Activated naive CD8-positive, alpha-beta T cell treated with anti-CD3 and anti-CD28 coated beads, Interleukin-2, amount 50 U/mL, for 24 hours (primary cell): Measurements from ENCODE around the gene URGCP.
A peak's percentile ranks its signal among the peaks of the same experiment; 100 is the strongest.

Experiments
- ATAC-seq: fragments of 150-1000 bp; cut with Tn5 transposase; one replicate; pipeline ENCODE4 v1.10.0; 2021
- DNase-seq: peaks from one replicate; pipeline ENCODE4 v3.0.0; 2021
- H3K27ac Mint-ChIP-seq: one replicate; pipeline ENCODE4 v1.8.0; 2021; ENCODE audit warnings: mild to moderate bottlenecking, mixed read lengths
- H3K27me3 Mint-ChIP-seq: one replicate; pipeline ENCODE4 v1.8.0; 2021; ENCODE audit warnings: mixed read lengths
- H3K36me3 Mint-ChIP-seq: one replicate; pipeline ENCODE4 v1.8.0; 2021; ENCODE audit warnings: low read depth, mixed read lengths
- H3K4me1 Mint-ChIP-seq: one replicate; pipeline ENCODE4 v1.8.0; 2021; ENCODE audit warnings: mixed read lengths
- H3K4me3 Mint-ChIP-seq: one replicate; pipeline ENCODE4 v1.8.0; 2021; ENCODE audit warnings: mild to moderate bottlenecking, moderate library complexity, mixed read lengths
- H3K9me3 Mint-ChIP-seq: one replicate; pipeline ENCODE4 v1.8.0; 2021; ENCODE audit warnings: mixed read lengths

Gene URGCP

DNA sequence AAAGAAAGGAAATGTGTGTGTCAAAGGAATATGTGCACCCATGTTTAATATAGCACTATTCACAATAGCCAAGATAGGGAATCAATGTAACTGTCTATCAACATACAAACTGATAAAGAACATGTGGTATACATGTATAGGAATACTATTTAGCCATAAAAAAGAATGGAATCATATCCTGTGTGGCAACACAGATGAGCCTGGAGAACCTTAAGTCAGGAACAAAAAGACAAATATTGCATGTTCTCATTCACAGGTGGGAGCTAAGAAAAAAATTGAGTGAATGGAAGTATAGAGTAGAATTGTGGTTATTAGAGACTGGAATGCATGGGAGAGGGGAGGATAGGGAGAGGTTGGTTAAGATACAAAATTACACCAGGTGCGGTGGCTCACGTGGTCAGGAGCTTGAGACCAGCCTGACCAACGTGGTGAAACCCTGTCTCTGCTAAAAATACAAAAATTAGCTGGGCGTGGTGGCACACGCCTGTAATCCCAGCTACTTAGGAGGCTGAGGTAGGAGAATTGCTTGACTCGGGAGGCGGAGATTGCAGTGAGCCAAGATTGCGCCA lies 10.5 kb downstream of the URGCP start:
- DNase-seq (no peak), ATAC-seq (no peak)
- no peak overlapping the region for H3K4me3 Mint-ChIP-seq
- H3K27me3 Mint-ChIP-seq = no peaks in the 10 kb centered on the region
- no peaks in the 10 kb centered on the region for H3K9me3 Mint-ChIP-seq
- no peak overlapping the region for H3K27ac Mint-ChIP-seq
- peaks cover 16% of the 10 kb centered on the region for H3K4me1 Mint-ChIP-seq
- H3K36me3 Mint-ChIP-seq = peaks cover 8% of the 10 kb centered on the region

DNA sequence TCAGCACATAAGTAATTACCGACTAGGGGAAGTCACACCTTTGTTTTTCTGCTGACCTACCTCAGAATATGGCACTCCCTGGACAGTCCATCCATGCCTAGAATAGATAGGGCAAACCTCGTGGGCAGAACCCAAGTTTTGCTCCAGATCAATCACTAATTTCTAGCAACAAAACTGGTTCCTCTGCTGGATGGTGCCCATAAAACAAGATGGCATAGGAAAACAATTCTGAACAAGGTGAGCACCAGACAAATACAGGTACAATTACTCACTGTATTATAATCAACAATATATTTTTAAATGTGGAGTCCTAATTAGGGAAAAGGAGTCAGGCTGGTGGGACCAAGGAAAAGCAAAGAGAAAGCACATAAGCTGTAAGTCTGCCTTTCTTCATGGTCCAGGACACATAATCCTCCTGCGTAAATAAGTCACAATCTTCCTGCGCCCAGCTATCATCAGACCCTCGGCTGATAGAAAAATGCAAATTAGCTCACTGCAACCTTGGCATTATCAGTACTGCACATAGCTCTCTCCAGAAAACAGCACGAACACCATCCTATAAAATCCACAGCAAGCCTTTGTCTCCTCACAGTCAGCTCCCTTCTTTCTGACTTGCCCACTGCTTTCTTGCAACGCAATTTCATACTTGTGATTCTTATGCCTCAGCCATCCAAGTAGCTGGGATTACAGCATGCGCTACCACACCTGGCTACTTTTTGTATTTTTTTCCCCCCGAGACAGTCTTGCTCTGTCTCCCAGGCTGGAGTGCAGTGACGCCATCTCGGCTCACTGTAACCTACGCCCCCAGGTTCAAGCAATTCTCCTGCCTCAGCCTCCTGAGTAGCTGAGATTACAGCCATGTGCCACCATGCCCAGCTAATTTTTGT lies 15.1 kb downstream of the URGCP start:
- H3K27ac Mint-ChIP-seq = no peak overlapping the region
- peaks cover 34% of the 10 kb centered on the region for H3K4me1 Mint-ChIP-seq
- DNase-seq = no peak

DNA sequence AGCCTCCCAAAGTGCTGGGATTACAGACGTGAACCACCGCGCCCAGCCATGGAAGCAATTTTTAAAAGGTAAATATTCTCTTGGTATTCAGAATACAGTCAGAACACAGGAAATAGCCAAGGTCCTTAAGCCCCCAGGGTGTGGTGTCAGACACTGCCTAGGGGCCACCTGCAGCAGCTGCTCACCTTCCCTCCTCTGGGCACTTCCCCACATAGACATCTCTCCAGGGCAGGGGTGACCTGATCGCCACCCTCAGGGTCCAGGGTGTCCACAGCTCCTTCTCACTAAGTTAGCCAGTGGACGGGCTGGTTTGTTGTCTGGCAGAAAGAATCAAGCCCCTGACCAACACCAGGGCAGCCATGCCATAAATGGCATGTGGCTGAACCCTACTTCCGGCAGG lies 15.9 kb downstream of the URGCP start:
- no peak for DNase-seq
- H3K27me3 Mint-ChIP-seq = no peaks in the 10 kb centered on the region
- no peak overlapping the region for H3K27ac Mint-ChIP-seq
- H3K4me3 Mint-ChIP-seq = no peak overlapping the region
- H3K36me3 Mint-ChIP-seq = peaks cover 9% of the 10 kb centered on the region
- H3K9me3 Mint-ChIP-seq = no peaks in the 10 kb centered on the region
- no peak for ATAC-seq
- H3K4me1 Mint-ChIP-seq = peaks cover 34% of the 10 kb centered on the region

More for the DNA sequence above, 15.1 kb downstream of the URGCP start:
- no peaks in the 10 kb centered on the region for H3K9me3 Mint-ChIP-seq
- no peak overlapping the region for H3K4me3 Mint-ChIP-seq
- ATAC-seq = no peak
- no peaks in the 10 kb centered on the region for H3K27me3 Mint-ChIP-seq
- H3K36me3 Mint-ChIP-seq = peaks cover 8% of the 10 kb centered on the region

DNA sequence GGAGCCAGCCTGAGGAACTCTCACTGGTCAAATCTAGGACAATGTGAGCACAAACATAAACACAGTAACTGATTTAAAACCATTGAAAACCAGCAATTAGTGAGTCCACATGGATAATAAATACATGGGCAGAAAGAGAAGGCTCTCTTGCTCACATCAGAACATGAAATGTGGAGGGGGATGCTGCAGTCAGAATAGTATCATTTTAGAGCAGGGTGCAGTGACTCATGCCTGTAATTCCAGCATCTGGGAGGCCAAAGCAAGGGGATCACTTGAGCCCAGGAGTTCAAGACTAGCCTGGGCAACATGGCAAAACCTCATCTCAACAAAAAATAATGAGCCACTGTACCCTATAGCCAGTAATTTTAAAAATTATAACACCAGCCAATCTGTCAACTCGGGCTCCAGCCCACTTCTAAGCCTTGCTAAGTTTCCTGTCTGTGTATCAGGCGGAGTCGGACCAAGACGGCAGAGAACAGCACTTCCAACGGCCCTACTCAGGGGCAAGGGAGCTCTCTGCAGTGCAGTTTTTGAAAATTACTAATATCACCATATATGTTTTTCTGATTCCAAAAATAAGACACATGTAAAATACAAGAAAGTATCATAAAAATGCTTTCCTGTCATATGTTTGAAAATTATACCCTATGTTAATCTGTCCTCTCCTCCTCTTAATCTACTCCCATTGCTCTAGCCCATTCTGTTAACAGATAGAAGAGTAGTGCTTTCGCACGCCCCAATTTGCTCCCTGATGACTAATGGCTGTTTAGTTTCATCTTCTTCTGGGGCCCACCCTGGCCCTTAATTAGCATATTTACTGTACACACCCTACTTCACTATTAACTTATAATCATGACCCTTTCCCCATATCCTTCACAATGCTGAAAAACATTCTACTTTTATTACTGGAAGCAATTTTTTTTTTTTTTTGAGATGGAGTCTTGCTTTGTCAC lies 17.1 kb downstream of the URGCP start:
- H3K27ac Mint-ChIP-seq = no peak overlapping the region
- H3K4me3 Mint-ChIP-seq = no peak overlapping the region
- peak; percentile 59 for ATAC-seq
- H3K27me3 Mint-ChIP-seq = no peaks in the 10 kb centered on the region
- peaks cover 34% of the 10 kb centered on the region for H3K4me1 Mint-ChIP-seq
- no peaks in the 10 kb centered on the region for H3K9me3 Mint-ChIP-seq
- H3K36me3 Mint-ChIP-seq = peaks cover 5% of the 10 kb centered on the region
- DNase-seq = no peak

DNA sequence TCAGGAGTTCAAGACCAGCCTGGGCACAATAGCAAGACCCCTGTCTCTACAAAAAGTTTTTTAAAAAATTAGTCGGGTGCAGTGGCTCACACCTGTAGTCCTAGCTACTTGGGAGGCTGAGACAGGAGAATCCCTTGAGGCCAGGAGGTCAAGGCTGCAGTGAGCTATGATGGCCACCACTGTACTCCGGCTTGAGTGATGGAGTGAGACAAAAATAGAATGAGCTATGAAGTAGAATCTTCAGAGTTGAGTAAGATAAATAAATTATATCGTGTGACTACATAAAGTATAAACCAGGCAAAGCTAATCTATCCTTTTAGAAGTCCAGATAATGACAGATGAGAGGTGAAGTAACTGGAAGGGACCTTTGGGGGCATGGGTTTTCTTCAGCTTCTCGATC lies 21.8 kb downstream of the URGCP start:
- H3K9me3 Mint-ChIP-seq = no peaks in the 10 kb centered on the region
- no peak overlapping the region for H3K4me3 Mint-ChIP-seq
- H3K27ac Mint-ChIP-seq = no peak overlapping the region
- H3K27me3 Mint-ChIP-seq = no peaks in the 10 kb centered on the region
- peaks cover 10% of the 10 kb centered on the region for H3K4me1 Mint-ChIP-seq
- H3K36me3 Mint-ChIP-seq = peaks cover 25% of the 10 kb centered on the region
- no peak for DNase-seq
- no peak for ATAC-seq

- H3K27ac Mint-ChIP-seq = no peak overlapping the region
- ATAC-seq (no peak), DNase-seq (no peak)
- no peaks in the 10 kb centered on the region for H3K27me3 Mint-ChIP-seq
- no peaks in the 10 kb centered on the region for H3K9me3 Mint-ChIP-seq
- peaks cover 26% of the 10 kb centered on the region for H3K36me3 Mint-ChIP-seq
- H3K4me1 Mint-ChIP-seq = peaks cover 6% of the 10 kb centered on the region
- no peak overlapping the region for H3K4me3 Mint-ChIP-seq
Measured at GRCh38 chr7:43884209-43884608, 22.2 kb downstream of the URGCP start.

DNA sequence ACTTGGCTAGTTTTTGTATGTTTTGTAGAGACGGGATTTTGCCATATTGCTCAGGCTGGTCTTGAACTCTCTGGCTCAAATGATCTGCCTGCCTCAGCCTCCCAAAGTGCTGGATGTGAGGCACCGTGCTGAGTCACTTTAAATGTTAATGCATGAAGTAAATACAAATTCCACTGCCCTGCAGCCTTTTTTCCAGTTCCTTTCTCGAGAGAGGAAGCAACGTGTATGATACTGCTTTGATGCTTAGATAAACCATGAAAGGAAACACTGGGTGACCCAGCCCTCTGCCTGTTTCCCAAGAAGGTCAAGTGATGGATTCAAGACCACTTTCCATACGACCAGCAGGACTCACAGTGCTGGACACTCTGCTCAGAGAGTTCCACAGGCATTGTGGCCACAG lies 25.8 kb downstream of the URGCP start:
- Mint-ChIP-seq H3K4me1 (no peaks in the 10 kb centered on the region), H3K9me3 (no peaks in the 10 kb centered on the region), H3K36me3 (peaks cover 38% of the 10 kb centered on the region), H3K4me3 (no peak overlapping the region), H3K27me3 (no peaks in the 10 kb centered on the region), H3K27ac (no peak overlapping the region)
- DNase-seq (no peak), ATAC-seq (no peak)

- Mint-ChIP-seq H3K4me1 (no peaks in the 10 kb centered on the region), H3K36me3 (peaks cover 37% of the 10 kb centered on the region), H3K27ac (no peak overlapping the region), H3K27me3 (no peaks in the 10 kb centered on the region), H3K4me3 (no peak overlapping the region), H3K9me3 (no peaks in the 10 kb centered on the region)
- DNase-seq (no peak), ATAC-seq (no peak)
Measured at GRCh38 chr7:43879477-43879876, 26.9 kb downstream of the URGCP start.

GRCh38 chr7:43878867-43879266 lies 27.5 kb downstream of the URGCP start:
- Mint-ChIP-seq H3K36me3 (peaks cover 33% of the 10 kb centered on the region), H3K9me3 (no peaks in the 10 kb centered on the region), H3K4me3 (no peak overlapping the region), H3K27me3 (no peaks in the 10 kb centered on the region), H3K27ac (no peak overlapping the region), H3K4me1 (no peaks in the 10 kb centered on the region)
- no peak for DNase-seq
- no peak for ATAC-seq

DNA sequence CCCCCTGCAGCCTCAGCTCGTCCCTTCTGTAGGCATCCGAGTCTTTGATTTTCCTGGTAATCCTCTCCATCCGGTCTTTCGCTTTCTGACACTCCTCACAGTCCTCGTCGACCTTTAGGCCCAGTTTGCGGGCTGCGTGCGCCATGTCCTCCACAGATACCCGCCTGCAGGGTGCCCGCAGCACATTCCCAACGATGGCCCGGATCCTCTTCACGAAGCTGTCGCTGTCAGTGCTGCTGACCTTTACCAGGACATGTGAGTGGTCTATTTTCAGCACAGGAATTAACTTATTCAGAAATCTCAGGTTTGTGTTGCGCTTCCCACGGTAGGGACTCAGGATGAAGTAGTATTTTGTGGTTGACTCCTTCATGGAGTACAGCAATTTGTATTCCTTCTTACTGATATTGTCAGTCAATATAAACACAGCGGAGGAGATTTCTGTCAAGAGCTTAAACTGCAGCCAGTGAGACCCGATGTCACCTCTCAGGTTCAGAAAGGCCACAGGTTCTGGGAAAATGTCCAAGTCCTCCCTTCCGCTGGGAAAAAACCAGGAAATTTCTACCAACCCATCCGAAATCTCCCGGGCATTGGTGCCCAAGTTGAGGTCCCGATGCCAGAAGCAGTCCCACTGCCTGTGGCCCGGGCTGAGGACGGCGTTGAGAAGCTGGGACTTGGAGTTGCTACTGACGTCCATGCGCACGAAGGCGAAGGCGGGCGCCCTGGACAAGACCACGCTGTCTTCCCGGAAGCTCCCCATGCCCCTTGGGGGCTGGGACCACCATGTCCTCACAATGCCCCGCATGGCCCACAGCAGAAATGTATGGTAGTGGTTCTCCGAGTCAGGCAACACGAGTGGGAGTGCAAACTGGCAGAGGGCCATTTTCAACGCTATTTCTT lies 28.2 kb downstream of the URGCP start:
- Mint-ChIP-seq H3K27me3 (no peaks in the 10 kb centered on the region), H3K36me3 (peaks cover 32% of the 10 kb centered on the region), H3K9me3 (no peaks in the 10 kb centered on the region), H3K27ac (no peak overlapping the region), H3K4me1 (no peaks in the 10 kb centered on the region), H3K4me3 (no peak overlapping the region)
- DNase-seq (no peak), ATAC-seq (no peak)

GRCh38 chr7:43876976-43877745 lies 29.2 kb downstream of the URGCP start:
- Mint-ChIP-seq H3K36me3 (peaks cover 29% of the 10 kb centered on the region), H3K4me3 (no peak overlapping the region), H3K4me1 (peaks cover 10% of the 10 kb centered on the region), H3K27ac (no peak overlapping the region), H3K27me3 (no peaks in the 10 kb centered on the region), H3K9me3 (no peaks in the 10 kb centered on the region)
- ATAC-seq (no peak), DNase-seq (no peak)

- H3K4me3 Mint-ChIP-seq = no peak overlapping the region
- no peak overlapping the region for H3K27ac Mint-ChIP-seq
- H3K36me3 Mint-ChIP-seq = peaks cover 23% of the 10 kb centered on the region
- no peaks in the 10 kb centered on the region for H3K9me3 Mint-ChIP-seq
- peaks cover 2% of the 10 kb centered on the region for H3K27me3 Mint-ChIP-seq
- peaks cover 12% of the 10 kb centered on the region for H3K4me1 Mint-ChIP-seq
- no peak for DNase-seq
- ATAC-seq = no peak
Measured at GRCh38 chr7:43876241-43876640, 30.2 kb downstream of the URGCP start.

- no peak overlapping the region for H3K4me3 Mint-ChIP-seq
- H3K9me3 Mint-ChIP-seq = no peaks in the 10 kb centered on the region
Measured at GRCh38 chr7:43873300-43873699, 33.1 kb downstream of the URGCP start.

More at GRCh38 chr7:43873300-43873699, 33.1 kb downstream of the URGCP start:
- peaks cover 10% of the 10 kb centered on the region for H3K36me3 Mint-ChIP-seq
- peaks cover 6% of the 10 kb centered on the region for H3K27me3 Mint-ChIP-seq
- H3K4me1 Mint-ChIP-seq = peaks cover 30% of the 10 kb centered on the region
- DNase-seq = no peak
- H3K27ac Mint-ChIP-seq = no peak overlapping the region
- no peak for ATAC-seq
